ENCODE data around the gene YIPF1.
A peak's percentile ranks its signal among the peaks of the same experiment; 100 is the strongest.
"Not testable (repeated sequence)": the region's sequence is repeated elsewhere in the genome, so short reads cannot be mapped to it uniquely, and the experiment has no call there.

YIPF1 gene

GRCh38 chr1:53894644-53895043 lies 5.0 kb upstream of the YIPF1 start:
- ATAC-seq: no peak
- no peak for DNase-seq

DNA sequence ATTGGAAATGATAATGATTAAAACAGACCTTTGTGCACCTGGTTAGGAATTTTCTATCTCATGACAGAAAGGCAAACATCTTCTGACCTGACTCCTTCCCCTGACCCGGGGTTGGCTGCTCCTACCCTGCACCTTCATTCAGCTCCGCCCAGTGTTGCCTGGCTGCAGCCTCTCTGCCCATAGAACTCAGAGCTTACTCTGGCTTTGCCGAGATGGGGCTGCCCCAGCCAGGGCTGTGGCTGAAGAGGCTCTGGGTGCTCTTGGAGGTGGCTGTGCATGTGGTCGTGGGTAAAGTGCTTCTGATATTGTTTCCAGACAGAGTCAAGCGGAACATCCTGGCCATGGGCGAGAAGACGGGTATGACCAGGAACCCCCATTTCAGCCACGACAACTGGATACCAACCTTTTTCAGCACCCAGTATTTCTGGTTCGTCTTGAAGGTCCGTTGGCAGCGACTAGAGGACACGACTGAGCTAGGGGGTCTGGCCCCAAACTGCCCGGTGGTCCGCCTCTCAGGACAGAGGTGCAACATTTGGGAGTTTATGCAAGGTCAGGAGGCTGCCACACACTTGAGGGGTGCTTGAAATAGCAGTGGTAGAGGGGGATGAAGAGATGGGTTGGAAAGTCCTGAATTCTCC lies 4.5 kb upstream of the YIPF1 start, which contains the start of gene DIO1:
TSS of gene DIO1 (plus strand) at position 189 of the 638 bp plus-strand sequence. CDS start at position 213, 24 bp downstream.
- ATAC-seq (peak; percentile 44), DNase-seq (peak; percentile 46)

DNA sequence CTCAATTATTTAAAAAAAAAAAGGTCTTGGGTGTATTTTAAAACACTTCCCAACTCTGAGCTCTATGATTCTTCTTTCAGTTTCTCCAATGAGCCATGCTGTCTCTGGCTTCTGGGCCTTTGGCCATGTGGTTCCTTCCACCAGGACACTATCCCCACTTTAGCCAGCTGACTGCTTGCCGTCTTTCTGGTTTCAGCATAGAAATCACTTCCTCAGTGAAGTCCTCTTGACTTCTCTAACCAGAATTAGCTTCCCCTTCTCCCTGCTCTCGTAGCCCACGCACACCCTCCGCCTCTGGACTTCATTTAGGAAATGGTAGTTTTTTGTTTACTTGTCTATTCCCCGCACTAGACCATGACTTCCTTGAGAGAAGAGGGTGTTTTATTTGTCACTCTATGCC lies 3.3 kb upstream of the YIPF1 start:
- ATAC-seq: no peak
- no peak for DNase-seq

- DNase-seq: no peak
- ATAC-seq: no peak
These were observed 2.1 kb upstream of the YIPF1 start for GRCh38 chr1:53891678-53892077.

DNA sequence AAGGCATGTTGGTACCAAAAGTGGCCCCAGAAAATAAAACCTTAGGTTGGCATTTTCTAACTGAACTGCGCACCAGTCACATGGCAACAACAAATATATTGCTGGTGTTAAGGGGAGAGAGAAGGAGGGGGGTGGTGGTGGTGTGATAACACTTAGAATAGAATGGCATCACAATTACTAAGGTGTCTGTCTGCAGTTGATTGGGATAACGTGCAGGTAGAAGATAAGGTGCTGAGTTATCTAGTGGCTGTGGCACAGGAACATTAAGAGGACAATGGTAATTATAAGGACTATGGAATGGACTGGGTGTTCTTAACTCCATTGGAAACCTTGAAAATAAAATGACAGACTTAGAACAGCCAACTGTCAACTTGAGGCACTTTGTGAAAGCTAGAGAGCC lies 1.4 kb upstream of the YIPF1 start:
- DNase-seq (no peak), ATAC-seq (no peak)

DNA sequence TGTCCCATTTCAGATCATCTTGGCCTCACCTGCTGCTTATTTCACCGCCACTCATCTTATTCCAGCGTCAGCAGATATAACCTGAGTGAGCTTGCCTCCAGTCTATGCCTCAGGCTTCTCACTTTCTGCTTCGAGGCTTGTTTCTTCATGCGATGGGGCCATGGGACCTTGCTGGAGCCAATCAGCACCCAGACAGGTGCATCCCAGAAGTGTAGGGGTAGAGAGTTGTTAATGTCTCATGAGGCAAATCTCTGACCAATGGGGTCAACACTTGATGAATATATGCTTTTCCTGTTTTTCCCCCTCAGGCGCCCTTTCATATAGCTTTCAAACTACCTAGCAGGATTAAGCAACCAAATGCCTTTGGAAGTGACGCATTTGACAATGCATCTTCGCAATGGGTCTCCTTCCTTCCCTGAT lies 935 bp upstream of the YIPF1 start:
- DNase-seq (no peak), ATAC-seq (no peak)

- no peak for ATAC-seq
- DNase-seq: no peak
These were observed 916 bp downstream of the YIPF1 start for GRCh38 chr1:53888681-53889080.

GRCh38 chr1:53883600-53883999 lies 6.0 kb downstream of the YIPF1 start:
- ATAC-seq, DNase-seq: not testable (repeated sequence)

- not testable (repeated sequence) for DNase-seq, ATAC-seq
These were observed 7.7 kb downstream of the YIPF1 start for GRCh38 chr1:53881853-53882252.

DNA sequence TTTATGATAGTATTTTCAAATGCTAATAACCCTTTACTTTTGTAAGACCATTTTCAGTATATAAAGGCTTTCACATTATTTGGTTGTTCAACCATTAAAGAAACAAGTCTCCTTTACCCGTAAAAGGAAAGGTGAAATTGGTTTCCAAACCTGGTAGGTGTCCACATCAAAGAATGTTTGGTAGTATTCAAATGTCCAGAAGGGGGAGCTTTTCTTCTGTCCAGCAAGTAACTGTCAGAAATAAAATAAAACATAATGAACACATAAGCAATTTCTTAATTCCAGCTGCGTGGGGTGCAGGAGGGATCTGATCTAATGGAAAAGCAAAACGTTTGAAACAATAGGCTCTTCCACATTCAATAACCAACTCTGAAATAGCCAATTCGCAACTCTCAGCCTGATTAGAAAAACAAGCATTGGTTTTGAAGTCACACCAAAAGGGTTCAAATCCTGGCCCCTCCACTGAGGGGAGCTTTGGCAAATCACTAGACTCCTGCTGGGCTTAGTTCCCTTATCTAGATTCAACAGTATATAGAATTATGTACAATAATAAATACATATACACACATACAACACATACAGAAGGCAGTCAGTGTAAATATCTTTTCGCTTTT lies 11.0 kb downstream of the YIPF1 start:
- DNase-seq (no peak), ATAC-seq (no peak)

DNA sequence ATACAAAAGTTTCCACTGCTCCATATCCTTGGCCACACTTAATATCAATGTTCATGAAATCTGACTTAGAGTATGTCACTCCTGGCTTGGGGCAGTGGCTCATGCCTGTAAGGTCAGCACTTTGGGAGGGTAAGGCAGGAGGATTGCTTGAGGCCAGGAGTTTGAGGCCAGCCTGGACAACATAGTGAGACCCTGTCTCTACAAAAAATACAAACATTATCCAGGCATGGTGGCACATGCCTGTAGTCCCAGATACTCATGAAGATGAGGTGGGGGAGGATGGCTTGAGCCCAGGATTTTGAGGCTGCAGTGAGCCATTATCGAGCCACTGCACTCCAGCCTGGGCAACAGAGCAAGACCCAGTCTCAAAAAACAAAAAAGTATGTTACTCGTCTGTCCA lies 14.4 kb downstream of the YIPF1 start:
- DNase-seq, ATAC-seq: not testable (repeated sequence)

DNA sequence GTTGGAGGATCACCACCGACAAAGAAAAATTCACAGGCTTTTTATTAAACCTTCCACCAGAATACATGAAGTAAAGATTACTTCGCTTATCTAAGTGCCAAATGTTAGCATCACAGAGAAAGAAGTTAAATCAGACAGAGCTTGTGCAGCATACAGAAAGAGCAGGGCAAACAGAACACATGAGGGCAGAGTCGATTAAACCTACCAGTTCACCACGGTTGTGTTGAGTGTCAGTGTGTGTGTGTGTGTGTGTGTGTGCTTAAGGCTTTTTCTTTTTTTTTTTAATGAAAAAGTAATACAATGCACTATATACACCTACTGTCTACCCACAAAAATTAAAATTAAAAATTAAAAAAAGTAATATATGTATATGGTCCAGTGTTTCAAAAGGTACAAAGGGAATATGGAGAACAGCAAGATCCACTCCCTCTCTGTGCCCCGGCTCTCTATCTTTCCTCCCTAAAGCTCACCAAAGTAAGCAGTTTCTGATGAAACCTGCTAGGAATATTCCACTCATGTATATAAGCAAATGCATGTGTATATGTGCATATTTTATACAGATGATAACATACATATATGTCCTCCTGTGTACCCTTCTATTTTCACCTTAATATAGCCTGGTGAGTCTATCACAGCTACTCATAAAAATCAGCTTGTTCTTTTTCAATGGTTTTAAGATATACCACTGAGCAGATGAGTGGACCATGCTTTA lies 17.7 kb downstream of the YIPF1 start:
- DNase-seq (no peak), ATAC-seq (no peak)

DNA sequence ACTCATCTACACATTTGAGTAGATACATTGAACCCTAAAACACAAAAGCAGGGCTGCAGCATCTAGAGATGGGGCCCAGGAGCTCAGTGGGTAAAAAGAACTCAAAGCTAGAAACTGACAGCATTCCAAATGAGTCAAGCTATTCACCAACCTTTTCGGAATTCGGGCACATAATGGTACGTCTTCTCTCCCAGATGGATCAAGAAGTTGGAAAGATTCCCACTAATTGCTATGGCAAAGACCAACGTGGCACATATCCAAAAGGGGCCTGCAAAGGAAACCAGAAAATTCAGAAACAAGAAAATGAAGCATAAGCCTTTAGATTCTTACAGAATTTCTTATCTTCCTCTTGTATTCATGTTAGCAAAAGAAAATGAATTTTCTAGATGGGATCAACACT lies 18.4 kb downstream of the YIPF1 start:
- DNase-seq (no peak), ATAC-seq (no peak)

DNA sequence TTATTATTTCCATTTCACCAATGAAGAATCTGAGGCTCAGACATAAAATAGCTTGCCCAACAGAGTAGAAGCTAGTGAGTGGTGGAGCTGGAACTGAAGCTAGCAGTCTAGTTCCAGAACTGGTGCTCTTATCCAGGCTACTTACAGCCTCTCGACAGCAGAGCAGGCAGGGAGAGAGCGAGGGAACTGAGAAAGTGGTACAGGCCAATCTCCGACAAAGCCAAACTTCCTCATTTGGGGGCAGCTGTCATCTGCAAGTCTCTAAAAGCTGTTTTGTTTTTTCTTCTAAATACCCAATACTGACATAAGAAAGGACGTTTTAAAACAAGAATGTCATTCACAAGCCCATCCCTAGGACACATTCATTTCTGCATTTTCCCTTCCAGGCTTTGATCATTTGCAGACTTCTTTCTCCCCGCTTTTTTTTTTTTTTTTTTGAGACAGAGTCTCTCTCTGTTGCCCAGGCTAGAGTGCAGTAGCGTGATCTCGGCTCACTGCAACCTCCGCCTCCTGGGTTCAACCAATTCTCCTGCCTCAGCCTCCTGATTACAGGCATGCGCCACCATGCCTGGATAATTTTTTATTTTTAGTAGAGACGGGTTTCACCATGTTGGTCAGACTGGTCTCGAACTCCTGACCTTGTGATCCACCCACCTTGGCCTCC lies 20.0 kb downstream of the YIPF1 start:
- ATAC-seq (no peak), DNase-seq (no peak)

DNA sequence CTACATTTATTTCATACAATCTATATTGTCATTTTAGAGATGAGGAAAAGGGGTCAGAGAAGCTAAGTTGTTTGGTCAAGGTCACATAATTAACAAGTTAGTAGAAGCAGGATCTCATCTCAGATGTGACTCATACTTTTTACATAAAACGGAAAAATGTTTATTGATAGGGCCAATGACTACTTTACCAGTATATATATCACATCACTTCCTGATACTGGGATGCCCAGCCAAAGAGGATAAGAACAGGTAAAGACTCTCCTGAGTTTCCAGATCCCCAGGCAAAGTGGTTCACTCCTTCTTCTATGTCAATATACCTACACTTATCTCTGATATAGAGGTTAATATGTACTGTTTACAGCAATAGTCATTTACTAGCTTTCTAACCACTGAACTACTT lies 21.0 kb downstream of the YIPF1 start:
- no peak for ATAC-seq
- DNase-seq: no peak

- ATAC-seq (no peak), DNase-seq (no peak)
These were observed 27.1 kb downstream of the YIPF1 start for GRCh38 chr1:53862507-53862906.

DNA sequence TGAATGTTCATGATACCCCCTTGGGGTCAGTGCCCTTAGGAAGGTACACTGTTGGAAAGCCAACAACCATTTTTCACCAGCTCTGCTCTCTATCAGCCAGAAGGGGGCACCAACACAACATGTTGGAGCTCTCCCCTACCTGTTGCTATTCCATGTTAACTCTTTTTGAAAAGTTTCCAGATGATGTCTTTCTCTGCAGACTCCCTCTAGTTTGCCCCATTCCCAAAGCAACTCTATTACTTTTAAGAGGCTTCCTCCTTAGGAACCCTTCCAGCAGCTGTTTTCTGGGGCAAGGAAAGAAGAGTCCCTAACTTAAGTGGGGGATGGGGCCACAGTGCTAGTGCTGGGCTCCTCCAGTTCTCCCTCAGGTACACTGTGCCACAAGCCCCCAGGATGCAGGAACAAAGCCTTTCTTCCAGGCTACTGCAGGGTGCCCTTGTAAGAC lies 28.6 kb downstream of the YIPF1 start:
- peak; percentile 69 for ATAC-seq
- DNase-seq: peak; percentile 47

GRCh38 chr1:53851571-53852285 lies 37.9 kb downstream of the YIPF1 start:
- DNase-seq (no peak), ATAC-seq (no peak)

GRCh38 chr1:53850082-53850673 lies 39.4 kb downstream of the YIPF1 start:
- DNase-seq (no peak), ATAC-seq (no peak)

- DNase-seq (no peak), ATAC-seq (no peak)
These were observed 41.6 kb downstream of the YIPF1 start for GRCh38 chr1:53847980-53848379.

- DNase-seq (no peak), ATAC-seq (no peak)
These were observed 47.2 kb downstream of the YIPF1 start for GRCh38 chr1:53842347-53842746.

GRCh38 chr1:53838654-53838974 lies 51.0 kb downstream of the YIPF1 start:
- no peak for ATAC-seq
- no peak for DNase-seq

Data from stimulated activated naive CD8-positive, alpha-beta T cell treated with anti-CD3 and anti-CD28 coated beads, Interleukin-15, Interleukin-2, amounts not matched to agents 100 U/mL and 50 U/mL, for 24 hours (primary cell).